GM19238 (cell line): ENCODE measurements around the gene CEACAM1.
"Not testable (repeated sequence)": the region's sequence is repeated elsewhere in the genome, so short reads cannot be mapped to it uniquely, and the experiment has no call there.

ENCODE experiments used
- DNase-seq: peaks from one replicate; pipeline ENCODE4 v3.0.0; 2011; ENCODE audit warnings: low spot score; ENCODE audit not compliant: insufficient read length

The CEACAM1 gene

GRCh38 chr19:42512743-42513304 lies 15.5 kb downstream of the CEACAM1 start:
- DNase-seq, result peak; percentile 42

- no peak for DNase-seq
Measured at GRCh38 chr19:42512130-42512636, 16.1 kb downstream of the CEACAM1 start.

- DNase-seq, result no peak
Measured at GRCh38 chr19:42511340-42511739, 16.9 kb downstream of the CEACAM1 start.

- DNase-seq, result no peak
Measured at GRCh38 chr19:42508892-42509444, 19.3 kb downstream of the CEACAM1 start.

- DNase-seq, result no peak
Measured at GRCh38 chr19:42505066-42505465, 23.2 kb downstream of the CEACAM1 start.

GRCh38 chr19:42501733-42502132 lies 26.5 kb downstream of the CEACAM1 start:
- no peak for DNase-seq

GRCh38 chr19:42501243-42501642 lies 27.0 kb downstream of the CEACAM1 start:
- DNase-seq, result not testable (repeated sequence)

GRCh38 chr19:42498169-42498757 lies 30.0 kb downstream of the CEACAM1 start:
- DNase-seq, result no peak

- peak; percentile 14 for DNase-seq
Measured at GRCh38 chr19:42497492-42498168, 30.7 kb downstream of the CEACAM1 start.

GRCh38 chr19:42496460-42497133 lies 31.7 kb downstream of the CEACAM1 start:
- DNase-seq, result no peak

- no peak for DNase-seq
Measured at GRCh38 chr19:42495663-42496062, 32.6 kb downstream of the CEACAM1 start.

GRCh38 chr19:42494321-42494720 lies 34.0 kb downstream of the CEACAM1 start:
- DNase-seq, result no peak

GRCh38 chr19:42488783-42489521 lies 39.3 kb downstream of the CEACAM1 start:
- DNase-seq, result no peak

- DNase-seq, result no peak
Measured at GRCh38 chr19:42487798-42488178, 40.5 kb downstream of the CEACAM1 start.

GRCh38 chr19:42487032-42487797 lies 41.1 kb downstream of the CEACAM1 start:
- no peak for DNase-seq

GRCh38 chr19:42485036-42485435 lies 43.2 kb downstream of the CEACAM1 start:
- not testable (repeated sequence) for DNase-seq

- no peak for DNase-seq
Measured at GRCh38 chr19:42480335-42481095, 47.8 kb downstream of the CEACAM1 start.

- DNase-seq, result no peak
Measured at GRCh38 chr19:42479736-42480135, 48.5 kb downstream of the CEACAM1 start.

- no peak for DNase-seq
Measured at GRCh38 chr19:42478765-42479311, 49.4 kb downstream of the CEACAM1 start.
